ENCODE measurements around the gene F2.

GRCh38 chr11:46677991-46678740 is 40.8 kb upstream of the F2 start:
- TF ChIP-seq, protein P1, sequence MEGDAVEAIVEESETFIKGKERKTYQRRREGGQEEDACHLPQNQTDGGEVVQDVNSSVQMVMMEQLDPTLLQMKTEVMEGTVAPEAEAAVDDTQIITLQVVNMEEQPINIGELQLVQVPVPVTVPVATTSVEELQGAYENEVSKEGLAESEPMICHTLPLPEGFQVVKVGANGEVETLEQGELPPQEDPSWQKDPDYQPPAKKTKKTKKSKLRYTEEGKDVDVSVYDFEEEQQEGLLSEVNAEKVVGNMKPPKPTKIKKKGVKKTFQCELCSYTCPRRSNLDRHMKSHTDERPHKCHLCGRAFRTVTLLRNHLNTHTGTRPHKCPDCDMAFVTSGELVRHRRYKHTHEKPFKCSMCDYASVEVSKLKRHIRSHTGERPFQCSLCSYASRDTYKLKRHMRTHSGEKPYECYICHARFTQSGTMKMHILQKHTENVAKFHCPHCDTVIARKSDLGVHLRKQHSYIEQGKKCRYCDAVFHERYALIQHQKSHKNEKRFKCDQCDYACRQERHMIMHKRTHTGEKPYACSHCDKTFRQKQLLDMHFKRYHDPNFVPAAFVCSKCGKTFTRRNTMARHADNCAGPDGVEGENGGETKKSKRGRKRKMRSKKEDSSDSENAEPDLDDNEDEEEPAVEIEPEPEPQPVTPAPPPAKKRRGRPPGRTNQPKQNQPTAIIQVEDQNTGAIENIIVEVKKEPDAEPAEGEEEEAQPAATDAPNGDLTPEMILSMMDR (IDR thresholded peaks at IDR 0.05): no peak
- TF ChIP-seq POLR2AphosphoS5 (IDR thresholded peaks at IDR 0.05): no peak

Data from prostate gland (tissue), 2 donors.